ENCODE measurements around the gene HLA-DQA1. TPM values are rescaled to one million over a fixed set of nuclear protein-coding genes. Genes with fewer than 3 reads are reported as not detected.

Gene HLA-DQA1
- total RNA-seq, 1 donor from 2014 or later = 628 TPM

GRCh38 chr6:32635526-32636123 is 1.6 kb upstream of the HLA-DQA1 start:
- ChIA-PET CTCF (interaction anchor here (0.9 to 1.1 kb wide), 3 partner anchors 12 to 56 kb away, joined by 3 read pairs; no protein-coding TSS in a partner anchor), POLR2A (interaction anchor here (0.6 to 15.2 kb wide), 17 partner anchors 7 to 941 kb away, joined by 3 to 360 read pairs (median 31); partner anchors contain the start of genes HLA-DQA2, HLA-DQB1, HLA-DRA and HLA-DRB5)
- peak overlapping the region; percentile 52 for H3K4me3 Mint-ChIP-seq
- H3K4me1 Mint-ChIP-seq = peaks cover 67% of the 10 kb centered on the region
- ATAC-seq (ENCODE audit: low read depth) = no peak
- TF ChIP-seq CTCF (IDR thresholded peaks at IDR 0.05) = no peak
- intact Hi-C loops (cut with micrococcal nuclease) = loop anchor here (2.0 kb wide), 1 partner anchor 29 kb away; no protein-coding TSS in a partner anchor
- peaks cover 54% of the 10 kb centered on the region for H3K36me3 Mint-ChIP-seq (ENCODE audit: low read depth)
- peak overlapping the region; percentile 100 for H3K27ac Mint-ChIP-seq
- H3K27me3 Mint-ChIP-seq = no peaks in the 10 kb centered on the region
- no peak for DNase-seq
- H3K9me3 Mint-ChIP-seq = no peaks in the 10 kb centered on the region

- H3K27ac Mint-ChIP-seq = peak overlapping the region; percentile 100
- CTCF ChIA-PET = interaction anchor here (0.8 to 1.5 kb wide), 5 partner anchors 15 to 205 kb away, joined by 3 to 5 read pairs (median 3); no protein-coding TSS in a partner anchor
These were observed 677 bp downstream of the HLA-DQA1 start for GRCh38 chr6:32637883-32638282.

GRCh38 chr6:32638532-32639219 is 1.5 kb downstream of the HLA-DQA1 start:
- ChIA-PET POLR2A (interaction anchor here (0.6 to 15.2 kb wide), 39 partner anchors 7 to 1069 kb away, joined by 3 to 360 read pairs (median 8); partner anchors contain the start of genes HLA-DQA2, HLA-DQB1, HLA-DRA and HLA-DRB1), CTCF (interaction anchor here (0.8 to 1.5 kb wide), 4 partner anchors 16 to 53 kb away, joined by 3 to 5 read pairs (median 3); no protein-coding TSS in a partner anchor)
- peak; percentile 19 for ATAC-seq (ENCODE audit: low read depth)
- Mint-ChIP-seq H3K9me3 (no peaks in the 10 kb centered on the region), H3K4me3 (peak overlapping the region; percentile 100), H3K36me3 (ENCODE audit: low read depth) (peaks cover 71% of the 10 kb centered on the region), H3K27ac (peak overlapping the region; percentile 100), H3K4me1 (peaks cover 77% of the 10 kb centered on the region), H3K27me3 (no peaks in the 10 kb centered on the region)
- DNase-seq = no peak
- TF ChIP-seq CTCF (IDR thresholded peaks at IDR 0.05) = no peak
- intact Hi-C loops (cut with micrococcal nuclease) = no loop called here

More at GRCh38 chr6:32637883-32638282, 677 bp downstream of the HLA-DQA1 start:
- no peak for DNase-seq
- no peak for ATAC-seq (ENCODE audit: low read depth)
- Mint-ChIP-seq H3K4me1 (peaks cover 72% of the 10 kb centered on the region), H3K9me3 (no peaks in the 10 kb centered on the region), H3K36me3 (ENCODE audit: low read depth) (peaks cover 64% of the 10 kb centered on the region), H3K27me3 (no peaks in the 10 kb centered on the region), H3K4me3 (peak overlapping the region; percentile 100)
- no peak for TF ChIP-seq CTCF (IDR thresholded peaks at IDR 0.05)
- POLR2A ChIA-PET = interaction anchor here (0.6 to 15.2 kb wide), 42 partner anchors 8 to 1069 kb away, joined by 3 to 360 read pairs (median 5); partner anchors contain the start of genes HLA-DQA2, HLA-DQB1, HLA-DRA and HLA-DRB1
- intact Hi-C loops (cut with micrococcal nuclease) = loop anchor here (1.0 to 2.0 kb wide), 4 partner anchors 10 to 34 kb away; no protein-coding TSS in a partner anchor

- ChIA-PET CTCF (interaction anchor here (1.5 kb wide), 1 partner anchor 52 kb away, joined by 3 read pairs; no protein-coding TSS in a partner anchor), POLR2A (interaction anchor here (0.6 to 15.2 kb wide), 25 partner anchors 9 to 200 kb away, joined by 3 to 360 read pairs (median 6); partner anchors contain the start of genes HLA-DQA2, HLA-DQB1, HLA-DRA and HLA-DRB1)
- Mint-ChIP-seq H3K4me3 (peak overlapping the region; percentile 100), H3K27me3 (no peaks in the 10 kb centered on the region), H3K4me1 (peaks cover 74% of the 10 kb centered on the region), H3K9me3 (no peaks in the 10 kb centered on the region), H3K27ac (peak overlapping the region; percentile 100), H3K36me3 (ENCODE audit: low read depth) (peaks cover 70% of the 10 kb centered on the region)
- ATAC-seq (ENCODE audit: low read depth) (no peak), DNase-seq (no peak)
- intact Hi-C loops (cut with micrococcal nuclease) = loop anchor here (1.0 kb wide), 1 partner anchor 53 kb away; no protein-coding TSS in a partner anchor
- no peak for TF ChIP-seq CTCF (IDR thresholded peaks at IDR 0.05)
These were observed 2.5 kb downstream of the HLA-DQA1 start for GRCh38 chr6:32639440-32640394.
